ENCODE measurements around the gene PRDM16.

DNA sequence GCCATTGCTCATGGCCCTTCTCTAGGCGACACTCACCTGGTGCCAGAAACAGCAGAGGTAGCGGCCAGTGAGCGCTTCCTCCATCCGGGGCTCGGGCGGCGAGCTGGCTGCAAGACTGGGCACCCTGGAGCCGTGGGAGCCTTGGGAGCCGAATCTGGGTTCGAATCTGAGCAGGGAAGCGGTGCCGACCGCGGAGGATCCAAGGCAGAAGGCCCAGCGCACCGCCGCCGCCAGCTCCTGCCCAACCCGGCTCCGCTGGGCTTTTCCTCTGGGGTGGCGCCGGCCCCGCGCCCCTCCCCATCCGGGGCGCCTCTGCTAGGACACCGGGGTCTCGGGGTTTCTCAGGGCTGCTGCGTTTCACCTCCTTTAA, 1.7 kb upstream of the PRDM16 start:
- TF ChIP-seq, protein P1, sequence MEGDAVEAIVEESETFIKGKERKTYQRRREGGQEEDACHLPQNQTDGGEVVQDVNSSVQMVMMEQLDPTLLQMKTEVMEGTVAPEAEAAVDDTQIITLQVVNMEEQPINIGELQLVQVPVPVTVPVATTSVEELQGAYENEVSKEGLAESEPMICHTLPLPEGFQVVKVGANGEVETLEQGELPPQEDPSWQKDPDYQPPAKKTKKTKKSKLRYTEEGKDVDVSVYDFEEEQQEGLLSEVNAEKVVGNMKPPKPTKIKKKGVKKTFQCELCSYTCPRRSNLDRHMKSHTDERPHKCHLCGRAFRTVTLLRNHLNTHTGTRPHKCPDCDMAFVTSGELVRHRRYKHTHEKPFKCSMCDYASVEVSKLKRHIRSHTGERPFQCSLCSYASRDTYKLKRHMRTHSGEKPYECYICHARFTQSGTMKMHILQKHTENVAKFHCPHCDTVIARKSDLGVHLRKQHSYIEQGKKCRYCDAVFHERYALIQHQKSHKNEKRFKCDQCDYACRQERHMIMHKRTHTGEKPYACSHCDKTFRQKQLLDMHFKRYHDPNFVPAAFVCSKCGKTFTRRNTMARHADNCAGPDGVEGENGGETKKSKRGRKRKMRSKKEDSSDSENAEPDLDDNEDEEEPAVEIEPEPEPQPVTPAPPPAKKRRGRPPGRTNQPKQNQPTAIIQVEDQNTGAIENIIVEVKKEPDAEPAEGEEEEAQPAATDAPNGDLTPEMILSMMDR (IDR thresholded peaks at IDR 0.05; ENCODE audit: low read depth, low read length), result no peak
- TF ChIP-seq MYC (IDR thresholded peaks at IDR 0.05; ENCODE audit: low read depth, low read length), result no peak
- no peak for TF ChIP-seq POLR2A (IDR thresholded peaks at IDR 0.05; ENCODE audit: extremely low read depth, insufficient read length)
